Panc1 (cell line): ENCODE results near the gene NUP133. TPM values are rescaled to one million over a fixed set of nuclear protein-coding genes. Genes with fewer than 3 reads are reported as not detected.
A peak's percentile ranks its signal among the peaks of the same experiment; 100 is the strongest.

Experiments
- ATAC-seq: fragments of 200-7000 bp; cut with Tn5 transposase; 2 replicates; pipeline ENCODE4 v1.9.1; 2020; ENCODE audit warnings: mild to moderate bottlenecking, moderate library complexity
- BruUV-seq: library from RNA; stranded (reverse); fragments of 400-500 nt; replicated peaks from 2 replicates; lab custom pipeline; 2021; lab: Mats Ljungman, UMichigan
- CTCF ChIA-PET: fragments of 300-600 bp; sonication (Branson Sonifier 250); formaldehyde crosslinking; loops from one replicate; lab custom pipeline; 2022; ENCODE audit warnings: antibody characterized with exemption; lab: Charles Lee
- POLR2A ChIA-PET: fragments of 300-600 bp; sonication (Branson Sonifier 250); formaldehyde crosslinking; loops from one replicate; lab custom pipeline; 2022; ENCODE audit warnings: antibody characterized with exemption; lab: Charles Lee
- DNase-seq: peaks from one replicate; pipeline ENCODE4 v3.0.0-alpha.2; 2010; ENCODE audit warnings: low read depth, low spot score
- H3K27ac ChIP-seq: 2 replicates; pipeline ENCODE4 v1.5.1; 2011; ENCODE audit warnings: mild to moderate bottlenecking, low read length, inconsistent platforms
- H3K27me3 ChIP-seq: fragments of 200-500 bp; sonication (Bioruptor generic); 2 replicates; pipeline ENCODE4 v1.6.0; 2014; ENCODE audit warnings: low read length, inconsistent platforms; ENCODE audit not compliant: control insufficient read depth, insufficient read depth
- H3K36me3 ChIP-seq: fragments of 200-500 bp; sonication (Bioruptor generic); 2 replicates; pipeline ENCODE4 v1.5.1; 2014; ENCODE audit warnings: inconsistent platforms, mild to moderate bottlenecking, low read length, moderate library complexity; ENCODE audit not compliant: control insufficient read depth, insufficient read depth
- H3K4me1 ChIP-seq: 2 replicates; pipeline ENCODE4 v1.5.1; 2011; ENCODE audit warnings: inconsistent platforms, mild to moderate bottlenecking, low read length, moderate library complexity; ENCODE audit not compliant: control insufficient read depth, insufficient read depth
- H3K4me3 ChIP-seq, 2 experiments: 2 replicates each; pipeline ENCODE4 v1.5.1; 2011 to 2012; ENCODE audit warnings: low read depth in 2 of 2, low read length in 2 of 2, mild to moderate bottlenecking in 2 of 2, inconsistent platforms in 1 of 2, moderate library complexity in 1 of 2
- H3K9me3 ChIP-seq: fragments of 200-500 bp; sonication (Bioruptor generic); 2 replicates; pipeline ENCODE4 v1.5.1; 2014; ENCODE audit warnings: low read depth, mild to moderate bottlenecking, inconsistent platforms, low read length, moderate library complexity; ENCODE audit not compliant: control insufficient read depth, insufficient read depth
- POLR2AphosphoS5 ChIP-seq: IDR thresholded peaks from 2 replicates; pipeline ENCODE4 v1.6.1; 2012; ENCODE audit warnings: mild to moderate bottlenecking, low read depth, low read length, moderate library complexity
- REST ChIP-seq, 2 experiments: IDR thresholded peaks; 2 replicates each; pipeline ENCODE4 v1.6.1; 2011 to 2012; ENCODE audit warnings: low read depth in 2 of 2, control low read depth in 1 of 2, low read length in 1 of 2, mild to moderate bottlenecking in 1 of 2, moderate library complexity in 1 of 2; ENCODE audit not compliant: insufficient read depth in 1 of 2
- SIN3A ChIP-seq: IDR thresholded peaks from 2 replicates; pipeline ENCODE4 v1.6.1; 2012; ENCODE audit warnings: low read depth, mild to moderate bottlenecking, low read length, moderate library complexity, borderline replicate concordance; ENCODE audit not compliant: insufficient read depth
- TCF7L2 ChIP-seq: IDR thresholded peaks from 2 replicates; pipeline ENCODE4 v1.6.1; 2011; ENCODE audit warnings: mild to moderate bottlenecking, low read depth, low read length, inconsistent platforms
- in situ Hi-C: cut with HindIII; loops from 2 replicates; pipeline ENCODE4 v1.10.0; 2016; ENCODE audit warnings: low sequenced_read_pairs, low pct_unique_long_range_greater_than_20kb
- intact Hi-C: fragments of 100-400 bp; cut with micrococcal nuclease; formaldehyde crosslinking; loops from one replicate; pipeline ENCODE4 v1.10.0; 2022; ENCODE audit not compliant: unreplicated experiment
- total RNA-seq: library from RNA; stranded (reverse); gene quantifications from one replicate; pipeline ENCODE4 v1.2.1, GENCODE V29; 2021; ENCODE audit not compliant: unreplicated experiment
- TF ChIP-seq, protein P1 (sequence below): fragments of 450-650 bp; IDR thresholded peaks from 2 replicates; pipeline ENCODE4 v1.5.1; 2017; ENCODE audit warnings: mild to moderate bottlenecking

Gene NUP133
- total RNA-seq, 1 experiment from 2014 or later, result 39.5 TPM

DNA sequence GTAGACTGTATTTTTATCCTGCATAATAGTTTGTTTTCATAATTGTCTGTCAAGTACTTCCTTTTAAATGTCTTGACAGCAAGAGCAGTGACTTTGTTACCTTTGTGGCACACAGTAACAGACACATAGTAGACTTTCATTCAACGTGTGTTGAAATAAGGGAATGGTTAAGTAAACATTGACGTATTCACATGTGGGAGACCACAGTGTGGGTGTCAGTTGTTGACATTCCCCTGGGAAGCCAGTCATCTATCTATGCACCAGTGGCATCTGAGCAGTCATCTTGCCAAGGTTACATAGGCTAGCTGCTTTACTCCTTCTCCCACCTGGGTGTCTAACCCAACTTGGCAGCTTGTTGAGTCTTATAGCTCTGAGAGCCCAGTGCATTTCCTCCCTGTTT lies 1.4 kb upstream of the NUP133 start:
- no peak for DNase-seq
- ATAC-seq, result no peak
- Histone ChIP-seq H3K36me3 (peaks cover 5% of the 10 kb centered on the region; the same call in 1 of the 2 replicates), H3K4me1 (peaks cover 12% of the 10 kb centered on the region; the same call in 1 of the 2 replicates), H3K27me3 (no peaks in the 10 kb centered on the region), H3K9me3 (no peaks in the 10 kb centered on the region), H3K27ac (no peak overlapping the region), H3K4me3 (no peak overlapping the region)
- ChIA-PET POLR2A (interaction anchor here (0.6 kb wide), 1 partner anchor 12 kb away, joined by 3 read pairs; no protein-coding TSS in a partner anchor), CTCF (no interaction called here)
- TF ChIP-seq SIN3A, result no peak
- TF ChIP-seq REST (IDR thresholded peaks at IDR 0.05; ENCODE audit: insufficient read depth in 1 of 2, low read depth in 2 of 2, low read length in 1 of 2), result no peak
- no peak for TF ChIP-seq TCF7L2
- TF ChIP-seq POLR2AphosphoS5, result no peak
- TF ChIP-seq, protein P1, sequence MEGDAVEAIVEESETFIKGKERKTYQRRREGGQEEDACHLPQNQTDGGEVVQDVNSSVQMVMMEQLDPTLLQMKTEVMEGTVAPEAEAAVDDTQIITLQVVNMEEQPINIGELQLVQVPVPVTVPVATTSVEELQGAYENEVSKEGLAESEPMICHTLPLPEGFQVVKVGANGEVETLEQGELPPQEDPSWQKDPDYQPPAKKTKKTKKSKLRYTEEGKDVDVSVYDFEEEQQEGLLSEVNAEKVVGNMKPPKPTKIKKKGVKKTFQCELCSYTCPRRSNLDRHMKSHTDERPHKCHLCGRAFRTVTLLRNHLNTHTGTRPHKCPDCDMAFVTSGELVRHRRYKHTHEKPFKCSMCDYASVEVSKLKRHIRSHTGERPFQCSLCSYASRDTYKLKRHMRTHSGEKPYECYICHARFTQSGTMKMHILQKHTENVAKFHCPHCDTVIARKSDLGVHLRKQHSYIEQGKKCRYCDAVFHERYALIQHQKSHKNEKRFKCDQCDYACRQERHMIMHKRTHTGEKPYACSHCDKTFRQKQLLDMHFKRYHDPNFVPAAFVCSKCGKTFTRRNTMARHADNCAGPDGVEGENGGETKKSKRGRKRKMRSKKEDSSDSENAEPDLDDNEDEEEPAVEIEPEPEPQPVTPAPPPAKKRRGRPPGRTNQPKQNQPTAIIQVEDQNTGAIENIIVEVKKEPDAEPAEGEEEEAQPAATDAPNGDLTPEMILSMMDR, result no peak
- in situ Hi-C loops (no loop called here), intact Hi-C loops (no loop called here)
- no TSS peak for BruUV-seq

GRCh38 chr1:229508823-229509337 lies 739 bp upstream of the NUP133 start:
- ChIA-PET POLR2A (interaction anchor here (1.0 kb wide), 1 partner anchor 29 kb away, joined by 3 read pairs; no protein-coding TSS in a partner anchor), CTCF (no interaction called here)
- Histone ChIP-seq H3K27me3 (no peaks in the 10 kb centered on the region), H3K4me3 (peak overlapping the region; percentile 91 to 96), H3K27ac (peak overlapping the region; percentile 88), H3K36me3 (peaks cover 5% of the 10 kb centered on the region; the same call in 1 of the 2 replicates), H3K4me1 (peaks cover 12% of the 10 kb centered on the region; the same call in 1 of the 2 replicates), H3K9me3 (no peaks in the 10 kb centered on the region)
- intact Hi-C loops (no loop called here), in situ Hi-C loops (no loop called here)
- BruUV-seq, result TSS peak; percentile 99
- ATAC-seq (peak; percentile 17; the same call in 1 of the 2 replicates), DNase-seq (no peak)
- TF ChIP-seq POLR2AphosphoS5 (no peak), SIN3A (no peak), REST (IDR thresholded peaks at IDR 0.05; ENCODE audit: insufficient read depth in 1 of 2, low read depth in 2 of 2, low read length in 1 of 2) (no peak), TCF7L2 (no peak)
- TF ChIP-seq, protein P1, result no peak
